Lung (tissue), 12 donors: ENCODE measurements around the gene COMMD4. TPM values are rescaled to one million over a fixed set of nuclear protein-coding genes. Genes with fewer than 3 reads are reported as not detected.

Source experiments
- ATAC-seq: fragments of 200-7000 bp; cut with Tn5 transposase; one replicate; pipeline ENCODE4 v1.9.1; 2020; ENCODE audit warnings: moderate number of reproducible peaks; ENCODE audit not compliant: insufficient read depth, low FRiP score
- DNase-seq, 3 donors: peaks; one replicate each; pipeline ENCODE4 v3.0.0-alpha.2; 2013 to 2017
- H3K27ac ChIP-seq, 2 donors: one replicate each; pipeline ENCODE4 v1.5.1; 2013; ENCODE audit warnings: mild to moderate bottlenecking in 2 of 2, moderate library complexity in 2 of 2, control low read depth in 1 of 2, inconsistent platforms in 1 of 2, low read depth in 1 of 2, low read length in 1 of 2
- H3K27me3 ChIP-seq, 3 donors: one replicate each; pipeline ENCODE4 v1.5.1; 2013; ENCODE audit warnings: low read length in 2 of 3; ENCODE audit not compliant: control insufficient read depth in 3 of 3, insufficient read depth in 3 of 3
- H3K36me3 ChIP-seq, 4 donors: one replicate each; pipeline ENCODE4 v1.5.1; 2013; ENCODE audit warnings: low read length in 4 of 4, mild to moderate bottlenecking in 1 of 4, moderate library complexity in 1 of 4; ENCODE audit not compliant: control insufficient read depth in 4 of 4, insufficient read depth in 4 of 4
- H3K4me1 ChIP-seq, 5 donors: one replicate each; pipeline ENCODE4 v1.5.1; 2013; ENCODE audit warnings: low read length in 5 of 5, mild to moderate bottlenecking in 2 of 5, moderate library complexity in 1 of 5; ENCODE audit not compliant: control insufficient read depth in 5 of 5, insufficient read depth in 5 of 5
- H3K4me3 ChIP-seq: one replicate; pipeline ENCODE4 v1.5.1; 2013; ENCODE audit warnings: mild to moderate bottlenecking, control low read depth, moderate library complexity
- H3K9ac ChIP-seq, 2 donors: one replicate each; pipeline ENCODE4 v1.5.1; 2013; ENCODE audit warnings: low read length in 2 of 2, control low read depth in 1 of 2; ENCODE audit not compliant: insufficient read depth in 1 of 2
- H3K9me3 ChIP-seq, 4 donors: one replicate each; pipeline ENCODE4 v1.5.1; 2013; ENCODE audit warnings: low read length in 3 of 4, mild to moderate bottlenecking in 1 of 4, moderate library complexity in 1 of 4; ENCODE audit not compliant: control insufficient read depth in 4 of 4, insufficient read depth in 3 of 4
- CTCF ChIP-seq: IDR thresholded peaks from 2 replicates; pipeline ENCODE4 v1.5.1; 2012; ENCODE audit warnings: mild to moderate bottlenecking; ENCODE audit errors: control extremely low read depth, extremely low read depth
- WGBS, 2 donors: extraction: QIAGEN DNeasy Blood & Tissue Kit; methylation state at CpG; one replicate each; pipeline ENCODE4 v1.1.7; 2013; 5-methylcytosine and 5-hydroxymethylcytosine counted together
- polyA plus RNA-seq, 2 donors: library from polyadenylated mRNA; stranded (reverse); fragments of 200-250 nt; gene quantifications; one replicate each; pipeline ENCODE4 v1.2.1, GENCODE V29; 2013
- total RNA-seq, 2 donors: library from RNA; depleted of rRNA in 1 of 2; stranded (reverse); fragments of >200 nt in 1 of 2; gene quantifications; one replicate each; pipeline ENCODE4 v1.2.1, GENCODE V29; 2014 to 2021
- donor health status: control.
- donor health status: control.
- donor health status: Bipolar disorder and iron deficiency.
- donor health status: healthy.
- donor health status: DM: yes; HTN: yes; CAD: no.

COMMD4 gene
- total and polyA plus RNA-seq, 4 donors = 36.2 to 135 (median 88.1) TPM

- no peaks in the 10 kb centered on the region for H3K4me1 ChIP-seq
- 80 to 89% methylated on average over 6 of the region's 6 CpGs for WGBS, 2 donors
These were observed 14.2 kb upstream of the COMMD4 start for GRCh38 chr15:75321711-75322110.

GRCh38 chr15:75325922-75326321 is 9.9 kb upstream of the COMMD4 start:
- Histone ChIP-seq H3K9ac (no peak overlapping the region), H3K27ac (no peak overlapping the region), H3K36me3 (no peaks in the 10 kb centered on the region), H3K9me3 (no peaks in the 10 kb centered on the region), H3K4me1 (no peaks in the 10 kb centered on the region), H3K4me3 (no peak overlapping the region), H3K27me3 (no peaks in the 10 kb centered on the region)
- no peak for TF ChIP-seq CTCF
- DNase-seq (no peak), ATAC-seq (no peak)
- 94 to 95% methylated on average over 4 of the region's 4 CpGs for WGBS, 2 donors

More at GRCh38 chr15:75321711-75322110, 14.2 kb upstream of the COMMD4 start:
- DNase-seq (no peak), ATAC-seq (no peak)
- no peaks in the 10 kb centered on the region for H3K27me3 ChIP-seq
- H3K4me3 ChIP-seq = no peak overlapping the region
- no peaks in the 10 kb centered on the region for H3K9me3 ChIP-seq
- no peak for TF ChIP-seq CTCF
- no peak overlapping the region for H3K27ac ChIP-seq
- no peak overlapping the region for H3K9ac ChIP-seq
- H3K36me3 ChIP-seq = no peaks in the 10 kb centered on the region

- ATAC-seq (no peak), DNase-seq (no peak)
- no peak overlapping the region for H3K27ac ChIP-seq
- no peaks in the 10 kb centered on the region for H3K27me3 ChIP-seq
- no peak overlapping the region for H3K9ac ChIP-seq
- 78 to 94% methylated on average over 4 of the region's 4 CpGs for WGBS, 2 donors
- no peak overlapping the region for H3K4me3 ChIP-seq
- TF ChIP-seq CTCF = no peak
- H3K4me1 ChIP-seq = no peaks in the 10 kb centered on the region
- H3K9me3 ChIP-seq = no peaks in the 10 kb centered on the region
- H3K36me3 ChIP-seq = no peaks in the 10 kb centered on the region
These were observed 8.9 kb upstream of the COMMD4 start for GRCh38 chr15:75327005-75327404.

- no peak for ATAC-seq
- Histone ChIP-seq H3K9ac (no peak overlapping the region), H3K36me3 (no peaks in the 10 kb centered on the region), H3K4me3 (no peak overlapping the region), H3K27me3 (no peaks in the 10 kb centered on the region), H3K9me3 (no peaks in the 10 kb centered on the region), H3K27ac (no peak overlapping the region), H3K4me1 (no peaks in the 10 kb centered on the region)
- no peak for TF ChIP-seq CTCF
- DNase-seq = no peak
- WGBS, 2 donors = 82 to 86% methylated on average over 3 of the region's 3 CpGs
These were observed 8.4 kb upstream of the COMMD4 start for GRCh38 chr15:75327491-75327890.
